Tibial artery (tissue), 4 donors: ENCODE measurements around the gene CAMK4.

Experiments used
- DNase-seq, 2 donors: peaks; one replicate each; pipeline ENCODE4 v3.0.0-alpha.2; 2019
- H3K27ac ChIP-seq, 2 donors: fragments of 200-600 bp; sonication (generic) in 1 of 2; 1 replicate in 1 of 2; 2 replicates in 1 of 2; pipeline ENCODE4 v1.5.1; 2018 to 2019; ENCODE audit warnings: mild to moderate bottlenecking in 1 of 2
- H3K27me3 ChIP-seq, 2 donors: fragments of 200-600 bp; sonication (generic) in 1 of 2; one replicate each; pipeline versions ENCODE4 v1.5.1 to v1.6.0; 2016 to 2019
- H3K36me3 ChIP-seq, 3 donors: fragments of 200-600 bp; sonication (generic) in 2 of 3; one replicate each; pipeline ENCODE4 v1.5.1; 2016 to 2019; ENCODE audit warnings: mild to moderate bottlenecking in 2 of 3
- H3K4me1 ChIP-seq, 4 donors: fragments of 200-600 bp; sonication (generic) in 2 of 4; 1 replicate in 3 of 4; 2 replicates in 1 of 4; pipeline ENCODE4 v1.5.1; 2016 to 2019
- H3K4me3 ChIP-seq, 2 donors: fragments of 200-600 bp; sonication (generic) in 1 of 2; 1 replicate in 1 of 2; 2 replicates in 1 of 2; pipeline ENCODE4 v1.5.1; 2018 to 2019; ENCODE audit warnings: mild to moderate bottlenecking in 2 of 2
- H3K9me3 ChIP-seq, 3 donors: fragments of 200-600 bp; sonication (generic) in 1 of 3; one replicate each; pipeline ENCODE4 v1.5.1; 2016 to 2019
- CTCF ChIP-seq, 2 experiments: fragments of 200-600 bp in 1 of 2; fragments of 450-650 bp in 1 of 2; IDR thresholded peaks; one replicate each; pipeline ENCODE4 v1.5.1; 2017 to 2019; ENCODE audit warnings: antibody characterized with exemption in 2 of 2, mild to moderate bottlenecking in 1 of 2, moderate library complexity in 1 of 2
- intact Hi-C: fragments of 100-400 bp; cut with DNase I; formaldehyde crosslinking; loops from one replicate; pipeline ENCODE4 v1.15.0; 2023; ENCODE audit warnings: low total_unique reads

CAMK4 gene

GRCh38 chr5:111214052-111214742 lies 10.0 kb upstream of the CAMK4 start:
- Histone ChIP-seq H3K4me3 (no peak overlapping the region), H3K9me3 (no peaks in the 10 kb centered on the region), H3K27me3 (no peaks in the 10 kb centered on the region), H3K36me3 (no peaks in the 10 kb centered on the region), H3K27ac (no peak overlapping the region), H3K4me1 (no peaks in the 10 kb centered on the region)
- DNase-seq, result no peak
- no peak for TF ChIP-seq CTCF (IDR thresholded peaks at IDR 0.05)
- intact Hi-C loops, result no loop called here

- no peak for TF ChIP-seq CTCF (IDR thresholded peaks at IDR 0.05)
- DNase-seq, result no peak
- Histone ChIP-seq H3K27ac (no peak overlapping the region), H3K4me1 (no peaks in the 10 kb centered on the region), H3K27me3 (no peaks in the 10 kb centered on the region), H3K36me3 (no peaks in the 10 kb centered on the region), H3K4me3 (no peak overlapping the region), H3K9me3 (no peaks in the 10 kb centered on the region)
- intact Hi-C loops, result no loop called here
These were observed 8.2 kb upstream of the CAMK4 start for GRCh38 chr5:111215971-111216370.

GRCh38 chr5:111221139-111221538 lies 3.0 kb upstream of the CAMK4 start:
- intact Hi-C loops, result loop anchor here (5.0 kb wide), 1 partner anchor 464 kb away; no protein-coding TSS in a partner anchor
- Histone ChIP-seq H3K27ac (no peak overlapping the region), H3K9me3 (no peaks in the 10 kb centered on the region), H3K4me1 (peaks cover 0 to 16% (median 11%) of the 10 kb centered on the region in 4 donors), H3K27me3 (no peaks in the 10 kb centered on the region), H3K36me3 (no peaks in the 10 kb centered on the region), H3K4me3 (no peak overlapping the region)
- DNase-seq, result no peak
- TF ChIP-seq CTCF (IDR thresholded peaks at IDR 0.05), result no peak

GRCh38 chr5:111223101-111223786 lies 940 bp upstream of the CAMK4 start:
- no peak for TF ChIP-seq CTCF (IDR thresholded peaks at IDR 0.05)
- H3K36me3 ChIP-seq, result no peaks in the 10 kb centered on the region
- no peaks in the 10 kb centered on the region for H3K27me3 ChIP-seq
- intact Hi-C loops, result loop anchor here (5.0 kb wide), 1 partner anchor 466 kb away; no protein-coding TSS in a partner anchor
- H3K9me3 ChIP-seq, result no peaks in the 10 kb centered on the region
- peak overlapping the region in 1 of 2 donors; percentile 25 for H3K27ac ChIP-seq
- H3K4me3 ChIP-seq, result peak overlapping the region; percentile 57
- peaks cover 0 to 16% (median 11%) of the 10 kb centered on the region in 4 donors for H3K4me1 ChIP-seq
- no peak for DNase-seq

- intact Hi-C loops, result loop anchor here (5.0 kb wide), 1 partner anchor 467 kb away; no protein-coding TSS in a partner anchor
- Histone ChIP-seq H3K36me3 (no peaks in the 10 kb centered on the region), H3K4me1 (peaks cover 0 to 16% (median 11%) of the 10 kb centered on the region in 4 donors), H3K9me3 (no peaks in the 10 kb centered on the region), H3K4me3 (peak overlapping the region; percentile 57), H3K27me3 (no peaks in the 10 kb centered on the region), H3K27ac (no peak overlapping the region)
- no peak for TF ChIP-seq CTCF (IDR thresholded peaks at IDR 0.05)
- DNase-seq, result no peak
These were observed 569 bp downstream of the CAMK4 start for GRCh38 chr5:111224561-111225345.
